ENCODE data around the gene RSU1. TPM values are rescaled to one million over a fixed set of nuclear protein-coding genes. Genes with fewer than 3 reads are reported as not detected.

RSU1 gene
- total RNA-seq, 4 donors from 2014 or later, result 28.7 to 50.9 (median 43.0) TPM

GRCh38 chr10:16545116-16545736 is 272.0 kb downstream of the RSU1 start:
- TF ChIP-seq POLR2A (IDR thresholded peaks at IDR 0.05) (no peak), CTCF (IDR thresholded peaks at IDR 0.05) (no peak)
- intact Hi-C loops (cut with DNase I; ENCODE audit: low total_unique reads), result no loop called here
- DNase-seq (ENCODE audit: low spot score in 2 of 2), result no peak
- H3K4me3 ChIP-seq (ENCODE audit: low read depth, poor library complexity, severe bottlenecking), result no peak overlapping the region
- WGBS, 2 donors, result 34 to 38% methylated on average over 7 of the region's 7 CpGs

- intact Hi-C loops (cut with DNase I; ENCODE audit: low total_unique reads), result no loop called here
- WGBS, 2 donors, result 82 to 83% methylated on average over 4 of the region's 4 CpGs
These were observed 272.6 kb downstream of the RSU1 start for GRCh38 chr10:16544591-16544990.

GRCh38 chr10:16544099-16544498 is 273.1 kb downstream of the RSU1 start:
- intact Hi-C loops (cut with DNase I; ENCODE audit: low total_unique reads), result no loop called here
- no peak for TF ChIP-seq POLR2A (IDR thresholded peaks at IDR 0.05)
- TF ChIP-seq CTCF (IDR thresholded peaks at IDR 0.05), result no peak
- no peak for DNase-seq (ENCODE audit: low spot score in 2 of 2)
- WGBS, 2 donors, result 46 to 50% methylated on average over 3 of the region's 3 CpGs
- H3K4me3 ChIP-seq (ENCODE audit: low read depth, poor library complexity, severe bottlenecking), result no peak overlapping the region

More at GRCh38 chr10:16544591-16544990, 272.6 kb downstream of the RSU1 start:
- TF ChIP-seq POLR2A (IDR thresholded peaks at IDR 0.05) (no peak), CTCF (IDR thresholded peaks at IDR 0.05) (no peak)
- no peak for DNase-seq (ENCODE audit: low spot score in 2 of 2)
- no peak overlapping the region for H3K4me3 ChIP-seq (ENCODE audit: low read depth, poor library complexity, severe bottlenecking)
